ENCODE results near the gene DES. TPM values are rescaled to one million over a fixed set of nuclear protein-coding genes. Genes with fewer than 3 reads are reported as not detected.

DES gene
- polyA plus RNA-seq, 3 donors: 6.1 to 7.0 (median 6.5) TPM

Other genes starting within 250 kb of the DES start
- gene SLC23A3, start 248.3 kb upstream of the DES start, polyA plus RNA-seq (ENCODE audit: insufficient read length in 3 of 3): 10 to 100 TPM; 17.6 to 35.0 (median 22.7) TPM
- gene CNPPD1, start 241.5 kb upstream of the DES start, polyA plus RNA-seq (ENCODE audit: insufficient read length in 3 of 3): 10 to 100 TPM; 61.4 to 71.9 (median 68.9) TPM
- 100 to 1,000 TPM; 111 to 116 (median 116) TPM for gene RETREG2, start 240.1 kb upstream of the DES start, polyA plus RNA-seq (ENCODE audit: insufficient read length in 3 of 3)
- gene ZFAND2B, start 211.6 kb upstream of the DES start, polyA plus RNA-seq (ENCODE audit: insufficient read length in 3 of 3): 10 to 100 TPM; 36.1 to 50.4 (median 43.0) TPM
- 10 to 100 TPM; 42.1 to 50.2 (median 44.7) TPM for gene ABCB6, start 199.4 kb upstream of the DES start, polyA plus RNA-seq (ENCODE audit: insufficient read length in 3 of 3)
- 10 to 100 TPM; 43.7 to 48.2 (median 48.0) TPM for gene ATG9A, start 188.7 kb upstream of the DES start, polyA plus RNA-seq (ENCODE audit: insufficient read length in 3 of 3)
- gene ANKZF1, start 188.6 kb upstream of the DES start, polyA plus RNA-seq (ENCODE audit: insufficient read length in 3 of 3): 10 to 100 TPM; 51.6 to 94.0 (median 62.8) TPM
- gene GLB1L, start 172.9 kb upstream of the DES start, polyA plus RNA-seq (ENCODE audit: insufficient read length in 3 of 3): 10 to 100 TPM; 24.1 to 27.6 (median 24.4) TPM
- gene STK16, start 172.9 kb upstream of the DES start, polyA plus RNA-seq (ENCODE audit: insufficient read length in 3 of 3): 10 to 100 TPM; 37.3 to 38.3 (median 38.1) TPM
- gene TUBA4B, start 165.1 kb upstream of the DES start, polyA plus RNA-seq (ENCODE audit: insufficient read length in 3 of 3): 1 to 10 TPM in 1 of 3 donors, under 1 TPM in 2; 0.79 to 1.0 (median 0.93) TPM
- 100 to 1,000 TPM in 1 of 3 donors, 10 to 100 TPM in 2; 27.7 to 111 (median 37.9) TPM for gene TUBA4A, start 164.5 kb upstream of the DES start, polyA plus RNA-seq (ENCODE audit: insufficient read length in 3 of 3)
- 10 to 100 TPM; 64.9 to 83.6 (median 72.3) TPM for gene DNAJB2, start 139.0 kb upstream of the DES start, polyA plus RNA-seq (ENCODE audit: insufficient read length in 3 of 3)
- under 1 TPM in 2 of 3 donors, not detected in 1; 0.16 to 0.65 TPM for gene PTPRN, start 109.0 kb upstream of the DES start, polyA plus RNA-seq (ENCODE audit: insufficient read length in 3 of 3)
- gene RESP18, start 85.6 kb upstream of the DES start, polyA plus RNA-seq (ENCODE audit: insufficient read length in 3 of 3): not detected
- 10 to 100 TPM; 53.6 to 73.9 (median 65.7) TPM for gene DNPEP, start 30.5 kb upstream of the DES start, polyA plus RNA-seq (ENCODE audit: insufficient read length in 3 of 3)
- gene SPEG, start 16.5 kb downstream of the DES start, polyA plus RNA-seq (ENCODE audit: insufficient read length in 3 of 3): 10 to 100 TPM in 2 of 3 donors, 1 to 10 TPM in 1; 9.2 to 16.8 (median 12.7) TPM
- gene GMPPA, start 80.5 kb downstream of the DES start, polyA plus RNA-seq (ENCODE audit: insufficient read length in 3 of 3): 10 to 100 TPM; 33.5 to 36.8 (median 34.1) TPM
- under 1 TPM; 0.12 to 0.29 (median 0.26) TPM for gene ASIC4, start 96.1 kb downstream of the DES start, polyA plus RNA-seq (ENCODE audit: insufficient read length in 3 of 3)
- gene CHPF, start 125.4 kb downstream of the DES start, polyA plus RNA-seq (ENCODE audit: insufficient read length in 3 of 3): 10 to 100 TPM; 17.6 to 40.6 (median 33.8) TPM
- 1 to 10 TPM; 2.2 to 3.7 (median 3.6) TPM for gene TMEM198, start 125.7 kb downstream of the DES start, polyA plus RNA-seq (ENCODE audit: insufficient read length in 3 of 3)
- gene OBSL1, start 153.2 kb downstream of the DES start, polyA plus RNA-seq (ENCODE audit: insufficient read length in 3 of 3): 100 to 1,000 TPM; 111 to 199 (median 149) TPM
- 1 to 10 TPM in 2 of 3 donors, under 1 TPM in 1; 0.73 to 5.1 (median 1.3) TPM for gene INHA, start 153.9 kb downstream of the DES start, polyA plus RNA-seq (ENCODE audit: insufficient read length in 3 of 3)
- gene STK11IP, start 179.5 kb downstream of the DES start, polyA plus RNA-seq (ENCODE audit: insufficient read length in 3 of 3): 10 to 100 TPM; 24.0 to 33.9 (median 26.7) TPM
- 10 to 100 TPM in 2 of 3 donors, 1 to 10 TPM in 1; 6.2 to 13.7 (median 10.8) TPM for gene SLC4A3, start 209.3 kb downstream of the DES start, polyA plus RNA-seq (ENCODE audit: insufficient read length in 3 of 3)

Data from renal cortex interstitium (tissue), 3 donors.